Measurements from ENCODE around the gene PCNX2. TPM values are rescaled to one million over a fixed set of nuclear protein-coding genes. Genes with fewer than 3 reads are reported as not detected.

PCNX2 gene
- total RNA-seq, 2 donors from 2014 or later = 24.1 to 72.1 TPM

- H3K27ac ChIP-seq = peak overlapping the region; percentile 45 to 81 (median 72)
- peaks cover 82% of the 10 kb centered on the region for H3K4me1 ChIP-seq
- H3K36me3 ChIP-seq (replicated peaks in 1 of 2; ENCODE audit: insufficient read depth in 1 of 2, low read depth in 2 of 2) = no peaks in the 10 kb centered on the region
- no peaks in the 10 kb centered on the region for H3K27me3 ChIP-seq
- intact Hi-C loops (cut with DNase I) = no loop called here
- TF ChIP-seq CTCF (IDR thresholded peaks at IDR 0.05) = no peak
- TF ChIP-seq POLR2A (IDR thresholded peaks at IDR 0.05) = no peak
- H3K4me3 ChIP-seq = no peak overlapping the region
- no peak for DNase-seq
- no peak for ATAC-seq
- 75 to 82% methylated on average over 3 of the region's 3 CpGs for WGBS, 2 donors
- H3K9me3 ChIP-seq = no peaks in the 10 kb centered on the region
Measured at GRCh38 chr1:233340031-233340555, 44.6 kb upstream of the PCNX2 start.

GRCh38 chr1:233338102-233338501 is 42.6 kb upstream of the PCNX2 start:
- WGBS, 2 donors = 73 to 79% methylated on average over 2 of the region's 2 CpGs
- H3K4me3 ChIP-seq = no peak overlapping the region
- H3K9me3 ChIP-seq = no peaks in the 10 kb centered on the region
- H3K4me1 ChIP-seq = peaks cover 88% of the 10 kb centered on the region
- DNase-seq (no peak), ATAC-seq (no peak)
- H3K27me3 ChIP-seq = no peaks in the 10 kb centered on the region
- no peak for TF ChIP-seq CTCF (IDR thresholded peaks at IDR 0.05)
- no peak for TF ChIP-seq POLR2A (IDR thresholded peaks at IDR 0.05)
- intact Hi-C loops (cut with DNase I) = no loop called here
- H3K27ac ChIP-seq = peak overlapping the region in 2 of 4 donors; percentile 57 to 58
- H3K36me3 ChIP-seq (replicated peaks in 1 of 2; ENCODE audit: insufficient read depth in 1 of 2, low read depth in 2 of 2) = no peaks in the 10 kb centered on the region

GRCh38 chr1:233337505-233337904 is 42.0 kb upstream of the PCNX2 start:
- H3K4me1 ChIP-seq = peaks cover 85% of the 10 kb centered on the region
- no peaks in the 10 kb centered on the region for H3K9me3 ChIP-seq
- intact Hi-C loops (cut with DNase I) = no loop called here
- DNase-seq (peak; percentile 54 to 81 (median 66)), ATAC-seq (peak; percentile 67)
- no peaks in the 10 kb centered on the region for H3K27me3 ChIP-seq
- WGBS, 2 donors = 8 to 22% methylated on average over 3 of the region's 3 CpGs
- peak overlapping the region in 2 of 4 donors; percentile 57 to 58 for H3K27ac ChIP-seq
- TF ChIP-seq CTCF (IDR thresholded peaks at IDR 0.05) = peak in 2 of 7 experiments; percentile 10 to 17
- TF ChIP-seq POLR2A (IDR thresholded peaks at IDR 0.05) = no peak
- no peaks in the 10 kb centered on the region for H3K36me3 ChIP-seq (replicated peaks in 1 of 2; ENCODE audit: insufficient read depth in 1 of 2, low read depth in 2 of 2)
- no peak overlapping the region for H3K4me3 ChIP-seq

- no peak for TF ChIP-seq CTCF (IDR thresholded peaks at IDR 0.05)
- no peak for TF ChIP-seq POLR2A (IDR thresholded peaks at IDR 0.05)
- Histone ChIP-seq H3K4me1 (peaks cover 85% of the 10 kb centered on the region), H3K27me3 (no peaks in the 10 kb centered on the region), H3K4me3 (no peak overlapping the region), H3K27ac (peak overlapping the region in 2 of 4 donors; percentile 57 to 58), H3K9me3 (no peaks in the 10 kb centered on the region), H3K36me3 (replicated peaks in 1 of 2; ENCODE audit: insufficient read depth in 1 of 2, low read depth in 2 of 2) (no peaks in the 10 kb centered on the region)
- no peak for DNase-seq
- WGBS, 2 donors = 27 to 60% methylated on average over 5 of the region's 5 CpGs
- no peak for ATAC-seq
- intact Hi-C loops (cut with DNase I) = no loop called here
Measured at GRCh38 chr1:233336554-233337456, 41.3 kb upstream of the PCNX2 start.

Data from body of pancreas (tissue), 4 donors.